SKM-1 treated with dmso at 0.1 percent for 144 hours (cell line): ENCODE results near the gene GPATCH2L.
A peak's percentile ranks its signal among the peaks of the same experiment; 100 is the strongest.

Experiments used
- DNase-seq: peaks from one replicate; lab custom pipeline; 2025; ENCODE audit not compliant: unreplicated experiment; lab: John Stamatoyannopoulos, UW

GPATCH2L gene

GRCh38 chr14:76151398-76152332, at the start of gene GPATCH2L:
GPATCH2L (plus strand) TSS chr14:76151922; CDS start chr14:76154364, 2,442 bp downstream.
- peak; percentile 47 for DNase-seq

GRCh38 chr14:76104802-76105355, 46.8 kb upstream of the GPATCH2L start:
- DNase-seq: no peak

GRCh38 chr14:76106188-76106587, 45.5 kb upstream of the GPATCH2L start:
- DNase-seq: no peak

- DNase-seq: no peak
Observed at GRCh38 chr14:76109087-76109880, 42.4 kb upstream of the GPATCH2L start.

- DNase-seq: no peak
Observed at GRCh38 chr14:76112889-76113624, 38.7 kb upstream of the GPATCH2L start.

GRCh38 chr14:76113691-76114090, 38.0 kb upstream of the GPATCH2L start:
- no peak for DNase-seq

- DNase-seq: no peak
Observed at GRCh38 chr14:76115010-76115422, 36.7 kb upstream of the GPATCH2L start.

- DNase-seq: no peak
Observed at GRCh38 chr14:76117789-76118484, 33.8 kb upstream of the GPATCH2L start.

GRCh38 chr14:76118594-76118993, 33.1 kb upstream of the GPATCH2L start:
- DNase-seq: no peak

- DNase-seq: no peak
Observed at GRCh38 chr14:76121089-76121748, 30.5 kb upstream of the GPATCH2L start.

- no peak for DNase-seq
Observed at GRCh38 chr14:76123426-76124225, 28.1 kb upstream of the GPATCH2L start.

GRCh38 chr14:76125511-76125910, 26.2 kb upstream of the GPATCH2L start:
- no peak for DNase-seq

GRCh38 chr14:76126076-76126475, 25.6 kb upstream of the GPATCH2L start:
- peak; percentile 16 for DNase-seq

- DNase-seq: no peak
Observed at GRCh38 chr14:76129851-76130576, 21.7 kb upstream of the GPATCH2L start.

- DNase-seq: no peak
Observed at GRCh38 chr14:76131071-76131965, 20.4 kb upstream of the GPATCH2L start.

GRCh38 chr14:76133103-76133502, 18.6 kb upstream of the GPATCH2L start:
- DNase-seq: no peak

GRCh38 chr14:76134231-76134630, 17.5 kb upstream of the GPATCH2L start:
- DNase-seq: no peak
